Transverse colon (tissue), 4 donors: ENCODE results near the gene FSCN2. TPM values are rescaled to one million over a fixed set of nuclear protein-coding genes. Genes with fewer than 3 reads are reported as not detected.

Source experiments
- DNase-seq: peaks from one replicate; pipeline ENCODE4 v3.0.0-alpha.2; 2019
- H3K27ac ChIP-seq, 4 donors: fragments of 200-600 bp; sonication (generic); 2 replicates each; pipeline ENCODE4 v1.5.1; 2016 to 2018; ENCODE audit warnings: inconsistent platforms in 4 of 4
- H3K27me3 ChIP-seq: fragments of 200-600 bp; sonication (generic); 2 replicates; pipeline ENCODE4 v1.5.1; 2017; ENCODE audit warnings: inconsistent platforms
- H3K36me3 ChIP-seq, 4 donors: fragments of 200-600 bp; sonication (generic); 2 replicates each; pipeline ENCODE4 v1.5.1; 2017 to 2019; ENCODE audit warnings: inconsistent platforms in 4 of 4
- H3K4me1 ChIP-seq, 4 donors: fragments of 200-600 bp; sonication (generic); 2 replicates each; pipeline ENCODE4 v1.5.1; 2017 to 2020; ENCODE audit warnings: inconsistent platforms in 4 of 4
- H3K4me3 ChIP-seq, 4 donors: fragments of 200-600 bp; sonication (generic); 1 replicate in 1 of 4; 2 replicates in 3 of 4; pipeline versions ENCODE4 v1.5.1 to v1.6.1; 2017 to 2019; ENCODE audit warnings: inconsistent platforms in 4 of 4
- H3K9me3 ChIP-seq, 2 donors: fragments of 200-600 bp; sonication (generic); 2 replicates each; pipeline ENCODE4 v1.5.1; 2017 to 2019; ENCODE audit warnings: inconsistent platforms in 2 of 2
- EP300 ChIP-seq: sonication (generic); formaldehyde crosslinking; IDR thresholded peaks from one replicate; pipeline ENCODE4 v1.6.1; 2017; ENCODE audit warnings: antibody characterized with exemption, low read depth
- POLR2A ChIP-seq: fragments of 450-650 bp; IDR thresholded peaks from one replicate; pipeline ENCODE4 v1.6.1; 2016; ENCODE audit warnings: antibody characterized with exemption, mild to moderate bottlenecking, moderate library complexity
- POLR2AphosphoS5 ChIP-seq, 3 donors: sonication (generic); formaldehyde crosslinking; IDR thresholded peaks; one replicate each; pipeline ENCODE4 v1.6.1; 2016; ENCODE audit warnings: antibody characterized with exemption in 3 of 3
- WGBS, 2 donors: methylation state at CpG; one replicate each; pipeline ENCODE4 v1.1.5; 2018; ENCODE audit warnings: low coverage in 1 of 2; 5-methylcytosine and 5-hydroxymethylcytosine counted together
- in situ Hi-C, 4 donors: fragments of 200-750 bp; cut with MboI; loops; one replicate each; pipeline versions ENCODE4 v1.15.0 to v1.15.1; 2017; ENCODE audit warnings: low sequenced_read_pairs in 3 of 4, low pct_ligation_motif_present in 1 of 4, low pct_unique_long_range_greater_than_20kb in 1 of 4
- intact Hi-C: fragments of 100-400 bp; cut with DNase I; formaldehyde crosslinking; loops from one replicate; pipeline ENCODE4 v1.15.1; 2023; ENCODE audit warnings: low total_unique reads
- total RNA-seq, 4 donors: library from RNA; depleted of rRNA; stranded (reverse); fragments of >200 nt; gene quantifications; one replicate each; pipeline ENCODE4 v1.1.0, GENCODE V29; 2016
- TF ChIP-seq, protein P1 (sequence below), 5 experiments: fragments of 200-600 bp in 3 of 5; fragments of 450-650 bp in 2 of 5; sonication (generic) in 3 of 5; IDR thresholded peaks; 1 replicate in 2 of 5; 2 replicates in 3 of 5; pipeline ENCODE4 v1.5.1; 2016 to 2017; ENCODE audit warnings: antibody characterized with exemption in 5 of 5, inconsistent platforms in 3 of 5, mild to moderate bottlenecking in 2 of 5, moderate library complexity in 1 of 5

The FSCN2 gene
- total RNA-seq, 4 donors from 2014 or later, result 2.3 to 36.4 (median 17.2) TPM

DNA sequence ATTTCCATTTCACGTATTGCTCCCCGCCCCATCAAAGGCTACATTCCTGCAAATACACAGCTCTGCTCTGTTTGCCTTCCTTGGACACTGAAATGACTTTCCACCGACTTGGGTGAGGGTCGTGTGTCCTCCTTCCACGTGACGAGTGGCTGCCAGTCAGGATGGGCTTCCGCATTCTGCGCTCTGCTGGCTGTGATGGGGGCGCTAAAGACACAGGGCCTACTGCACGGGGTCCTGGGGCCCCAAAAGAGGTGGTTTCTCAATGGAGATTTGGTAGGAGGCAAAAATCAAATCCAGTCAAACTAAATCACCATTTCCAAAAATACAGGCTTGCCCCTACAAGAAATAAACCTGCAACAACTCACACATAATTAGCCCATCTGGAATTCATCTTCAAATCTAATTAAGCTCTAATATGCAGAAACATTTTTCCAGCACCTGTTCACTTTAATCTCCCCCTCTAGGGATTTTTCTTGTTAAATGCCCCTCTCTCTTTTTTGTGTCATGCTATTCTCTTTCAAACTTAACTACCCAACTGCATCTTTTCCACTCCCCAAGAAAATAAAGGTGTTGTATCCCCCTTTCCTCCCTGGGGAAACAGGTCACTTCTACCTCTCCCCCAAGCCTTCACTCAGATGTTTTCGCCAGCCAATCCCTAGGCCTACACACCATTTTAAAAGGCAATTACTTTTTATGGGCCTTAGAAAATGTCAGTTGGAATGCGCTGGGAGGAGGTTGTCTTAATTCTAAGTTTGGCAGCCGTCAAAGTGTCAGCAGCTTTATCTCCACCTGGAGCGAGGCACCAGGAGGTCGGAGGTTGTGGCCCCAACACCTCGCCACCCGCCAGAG lies 45.8 kb downstream of the FSCN2 start:
- in situ Hi-C loops, result no loop called here
- H3K4me1 ChIP-seq, result peaks cover 0 to 13% (median 2%) of the 10 kb centered on the region in 4 donors
- no peak for DNase-seq
- H3K36me3 ChIP-seq, result peaks cover 0 to 28% (median 8%) of the 10 kb centered on the region in 4 donors
- H3K27me3 ChIP-seq, result no peaks in the 10 kb centered on the region
- intact Hi-C loops, result no loop called here
- H3K27ac ChIP-seq, result no peak overlapping the region
- TF ChIP-seq POLR2AphosphoS5 (IDR thresholded peaks at IDR 0.05) (no peak), EP300 (no peak), POLR2A (no peak)
- TF ChIP-seq, protein P1, sequence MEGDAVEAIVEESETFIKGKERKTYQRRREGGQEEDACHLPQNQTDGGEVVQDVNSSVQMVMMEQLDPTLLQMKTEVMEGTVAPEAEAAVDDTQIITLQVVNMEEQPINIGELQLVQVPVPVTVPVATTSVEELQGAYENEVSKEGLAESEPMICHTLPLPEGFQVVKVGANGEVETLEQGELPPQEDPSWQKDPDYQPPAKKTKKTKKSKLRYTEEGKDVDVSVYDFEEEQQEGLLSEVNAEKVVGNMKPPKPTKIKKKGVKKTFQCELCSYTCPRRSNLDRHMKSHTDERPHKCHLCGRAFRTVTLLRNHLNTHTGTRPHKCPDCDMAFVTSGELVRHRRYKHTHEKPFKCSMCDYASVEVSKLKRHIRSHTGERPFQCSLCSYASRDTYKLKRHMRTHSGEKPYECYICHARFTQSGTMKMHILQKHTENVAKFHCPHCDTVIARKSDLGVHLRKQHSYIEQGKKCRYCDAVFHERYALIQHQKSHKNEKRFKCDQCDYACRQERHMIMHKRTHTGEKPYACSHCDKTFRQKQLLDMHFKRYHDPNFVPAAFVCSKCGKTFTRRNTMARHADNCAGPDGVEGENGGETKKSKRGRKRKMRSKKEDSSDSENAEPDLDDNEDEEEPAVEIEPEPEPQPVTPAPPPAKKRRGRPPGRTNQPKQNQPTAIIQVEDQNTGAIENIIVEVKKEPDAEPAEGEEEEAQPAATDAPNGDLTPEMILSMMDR (IDR thresholded peaks at IDR 0.05), result no peak
- H3K4me3 ChIP-seq, result no peak overlapping the region
- H3K9me3 ChIP-seq, result no peaks in the 10 kb centered on the region
- 64 to 82% methylated on average over 7 to 17 of the region's 17 CpGs for WGBS, 2 donors

DNA sequence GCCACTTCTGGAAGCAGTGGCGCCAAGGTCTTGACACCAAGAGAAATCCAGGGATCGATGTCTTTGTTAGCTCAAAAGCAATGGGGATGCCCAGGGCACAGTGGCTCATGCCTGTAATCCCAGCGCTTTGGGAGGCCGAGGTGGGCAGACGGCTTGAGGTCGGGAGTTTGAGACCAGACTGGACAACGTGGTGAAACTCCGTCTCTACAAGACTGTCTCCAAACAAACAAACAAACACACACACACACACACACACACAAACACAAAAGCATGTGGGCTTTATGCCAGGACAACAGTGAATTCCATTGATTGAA lies 46.4 kb downstream of the FSCN2 start:
- in situ Hi-C loops, result no loop called here
- intact Hi-C loops, result no loop called here
- WGBS, 2 donors, result 63% methylated on average over 7 of the region's 8 CpGs; no CpG with 5 or more reads in 1 of the 2 donors
- Histone ChIP-seq H3K4me1 (peaks cover 0 to 13% (median 2%) of the 10 kb centered on the region in 4 donors), H3K27ac (no peak overlapping the region), H3K4me3 (no peak overlapping the region), H3K36me3 (peaks cover 0 to 23% (median 8%) of the 10 kb centered on the region in 4 donors), H3K27me3 (no peaks in the 10 kb centered on the region), H3K9me3 (no peaks in the 10 kb centered on the region)
- no peak for DNase-seq
- no peak for TF ChIP-seq EP300
- TF ChIP-seq, protein P1 (IDR thresholded peaks at IDR 0.05), result no peak
- TF ChIP-seq POLR2AphosphoS5 (IDR thresholded peaks at IDR 0.05), result no peak
- no peak for TF ChIP-seq POLR2A

DNA sequence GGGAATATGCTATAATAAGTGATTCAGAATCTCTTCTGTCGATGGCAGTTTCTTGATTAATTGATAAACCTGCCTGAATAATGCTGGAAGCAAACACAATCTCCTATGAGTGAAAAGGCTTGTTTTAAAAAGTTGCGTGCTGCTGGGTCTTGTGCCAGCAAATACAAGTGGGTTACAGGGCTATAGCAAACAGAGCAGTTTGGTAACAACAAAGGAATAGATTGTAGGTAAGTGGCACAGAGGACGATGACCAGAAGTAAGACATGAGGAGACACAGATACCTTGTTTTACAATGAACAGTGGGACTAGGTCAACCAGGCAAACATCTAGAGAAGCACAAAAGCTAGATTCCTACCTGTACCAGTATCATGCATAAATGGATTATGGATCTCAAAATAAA lies 47.7 kb downstream of the FSCN2 start:
- Histone ChIP-seq H3K27me3 (no peaks in the 10 kb centered on the region), H3K27ac (no peak overlapping the region), H3K4me3 (no peak overlapping the region), H3K4me1 (peaks cover 0 to 13% (median 2%) of the 10 kb centered on the region in 4 donors), H3K36me3 (peaks cover 0 to 11% (median 5%) of the 10 kb centered on the region in 4 donors), H3K9me3 (no peaks in the 10 kb centered on the region)
- 73 to 91% methylated on average over 3 of the region's 3 CpGs for WGBS, 2 donors
- no peak for TF ChIP-seq EP300
- TF ChIP-seq POLR2A, result no peak
- no peak for TF ChIP-seq POLR2AphosphoS5 (IDR thresholded peaks at IDR 0.05)
- TF ChIP-seq, protein P1 (IDR thresholded peaks at IDR 0.05), result no peak
- intact Hi-C loops (no loop called here), in situ Hi-C loops (no loop called here)
- no peak for DNase-seq

DNA sequence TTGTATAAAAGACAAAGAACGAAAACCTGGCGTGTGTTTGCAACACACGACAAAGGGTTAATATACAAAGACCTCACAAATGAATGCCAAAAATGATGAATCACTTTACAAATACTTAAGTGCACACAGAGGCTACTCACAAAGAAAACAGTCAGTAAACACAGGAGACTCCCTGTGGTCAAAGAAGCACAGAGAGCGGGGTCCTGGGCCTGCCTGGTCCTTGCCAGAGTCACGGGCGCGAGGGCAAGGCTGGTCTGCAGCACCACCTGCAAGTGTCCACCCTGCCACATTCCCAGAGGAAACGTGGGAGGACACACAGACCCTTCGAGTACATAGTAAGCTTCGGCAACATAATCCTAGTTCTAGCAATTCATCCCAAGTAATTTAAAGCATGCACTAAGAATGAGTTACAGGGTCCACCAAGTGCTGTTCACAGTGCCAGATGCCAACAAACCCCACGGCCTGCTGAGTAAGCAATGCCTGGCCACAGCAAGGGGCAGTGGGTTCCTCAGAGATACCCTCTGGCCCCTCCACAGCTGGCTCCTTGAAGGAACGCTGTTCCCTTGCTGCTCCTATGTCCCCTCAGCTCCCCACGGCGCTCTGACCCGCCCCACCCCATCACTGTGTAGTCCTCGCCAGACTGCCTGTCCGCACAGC lies 48.6 kb downstream of the FSCN2 start:
- H3K27me3 ChIP-seq, result no peaks in the 10 kb centered on the region
- in situ Hi-C loops, result no loop called here
- WGBS, 2 donors, result 63 to 78% methylated on average over 14 to 17 of the region's 17 CpGs
- no peaks in the 10 kb centered on the region for H3K9me3 ChIP-seq
- intact Hi-C loops, result no loop called here
- H3K4me3 ChIP-seq, result no peak overlapping the region
- DNase-seq, result no peak
- peak overlapping the region in 2 of 4 donors; percentile 13 to 62 for H3K27ac ChIP-seq
- peaks cover 0 to 2% (median under 1%) of the 10 kb centered on the region in 4 donors for H3K36me3 ChIP-seq
- TF ChIP-seq, protein P1 (IDR thresholded peaks at IDR 0.05), result no peak
- TF ChIP-seq POLR2AphosphoS5 (IDR thresholded peaks at IDR 0.05), result no peak
- peaks cover 0 to 13% (median 2%) of the 10 kb centered on the region in 4 donors for H3K4me1 ChIP-seq
